Rectal smooth muscle tissue (tissue), 1 donor: ENCODE data around the gene ST6GALNAC6.
"Not testable (repeated sequence)": the region's sequence is repeated elsewhere in the genome, so short reads cannot be mapped to it uniquely, and the experiment has no call there.

Experiments used
- H3K27ac ChIP-seq: one replicate; pipeline ENCODE4 v1.7.0; 2013; ENCODE audit warnings: low read depth, low read length, inconsistent platforms
- H3K27me3 ChIP-seq: one replicate; pipeline ENCODE4 v1.7.0; 2013; ENCODE audit warnings: low read length; ENCODE audit not compliant: control insufficient read depth, insufficient read depth
- H3K36me3 ChIP-seq: one replicate; pipeline ENCODE4 v1.7.0; 2013; ENCODE audit warnings: low read length; ENCODE audit not compliant: control insufficient read depth, insufficient read depth
- H3K4me1 ChIP-seq: one replicate; pipeline ENCODE4 v1.7.0; 2013; ENCODE audit warnings: low read length; ENCODE audit not compliant: control insufficient read depth, insufficient read depth
- H3K4me3 ChIP-seq: one replicate; pipeline ENCODE4 v1.7.0; 2013; ENCODE audit warnings: low read length
- H3K9ac ChIP-seq: one replicate; pipeline ENCODE4 v1.7.0; 2013; ENCODE audit warnings: low read length

The ST6GALNAC6 gene

GRCh38 chr9:127892831-127893230, 6.6 kb downstream of the ST6GALNAC6 start:
- Histone ChIP-seq H3K27ac (no peak overlapping the region), H3K4me3 (no peak overlapping the region), H3K9ac (no peak overlapping the region), H3K27me3 (no peaks in the 10 kb centered on the region), H3K4me1 (peaks cover 10% of the 10 kb centered on the region), H3K36me3 (peaks cover 50% of the 10 kb centered on the region)

- peaks cover 57% of the 10 kb centered on the region for H3K36me3 ChIP-seq
- no peak overlapping the region for H3K4me3 ChIP-seq
- H3K27ac ChIP-seq, result no peak overlapping the region
- H3K27me3 ChIP-seq, result no peaks in the 10 kb centered on the region
- no peaks in the 10 kb centered on the region for H3K4me1 ChIP-seq
- H3K9ac ChIP-seq, result no peak overlapping the region
Measured at GRCh38 chr9:127890053-127890452, 9.3 kb downstream of the ST6GALNAC6 start.

- Histone ChIP-seq H3K9ac (no peak overlapping the region), H3K27ac (no peak overlapping the region), H3K27me3 (no peaks in the 10 kb centered on the region), H3K4me3 (no peak overlapping the region), H3K36me3 (peaks cover 35% of the 10 kb centered on the region), H3K4me1 (no peaks in the 10 kb centered on the region)
Measured at GRCh38 chr9:127887792-127888191, 11.6 kb downstream of the ST6GALNAC6 start.

- Histone ChIP-seq H3K9ac (no peak overlapping the region), H3K36me3 (peaks cover 33% of the 10 kb centered on the region)
Measured at GRCh38 chr9:127886401-127886972, 12.9 kb downstream of the ST6GALNAC6 start.

GRCh38 chr9:127885508-127886281, 13.7 kb downstream of the ST6GALNAC6 start:
- Histone ChIP-seq H3K27me3 (no peaks in the 10 kb centered on the region), H3K4me3 (no peak overlapping the region), H3K27ac (no peak overlapping the region), H3K36me3 (peaks cover 29% of the 10 kb centered on the region), H3K4me1 (no peaks in the 10 kb centered on the region), H3K9ac (no peak overlapping the region)

More at GRCh38 chr9:127886401-127886972, 12.9 kb downstream of the ST6GALNAC6 start:
- no peaks in the 10 kb centered on the region for H3K27me3 ChIP-seq
- no peaks in the 10 kb centered on the region for H3K4me1 ChIP-seq
- H3K4me3 ChIP-seq, result no peak overlapping the region
- H3K27ac ChIP-seq, result no peak overlapping the region

- no peak overlapping the region for H3K4me3 ChIP-seq
- no peaks in the 10 kb centered on the region for H3K27me3 ChIP-seq
- no peaks in the 10 kb centered on the region for H3K4me1 ChIP-seq
- no peak overlapping the region for H3K27ac ChIP-seq
- H3K36me3 ChIP-seq, result peaks cover 23% of the 10 kb centered on the region
- H3K9ac ChIP-seq, result no peak overlapping the region
Measured at GRCh38 chr9:127884976-127885490, 14.4 kb downstream of the ST6GALNAC6 start.

- no peaks in the 10 kb centered on the region for H3K4me1 ChIP-seq
- no peaks in the 10 kb centered on the region for H3K27me3 ChIP-seq
- no peak overlapping the region for H3K27ac ChIP-seq
- H3K4me3 ChIP-seq, result no peak overlapping the region
- H3K9ac ChIP-seq, result no peak overlapping the region
- peaks cover 22% of the 10 kb centered on the region for H3K36me3 ChIP-seq
Measured at GRCh38 chr9:127884427-127884911, 14.9 kb downstream of the ST6GALNAC6 start.

GRCh38 chr9:127883959-127884358, 15.4 kb downstream of the ST6GALNAC6 start:
- no peak overlapping the region for H3K4me3 ChIP-seq
- H3K27me3 ChIP-seq, result no peaks in the 10 kb centered on the region
- no peak overlapping the region for H3K27ac ChIP-seq
- no peaks in the 10 kb centered on the region for H3K4me1 ChIP-seq
- peaks cover 22% of the 10 kb centered on the region for H3K36me3 ChIP-seq
- no peak overlapping the region for H3K9ac ChIP-seq

GRCh38 chr9:127881715-127882114, 17.7 kb downstream of the ST6GALNAC6 start:
- not testable (repeated sequence) for H3K4me1 ChIP-seq, H3K27me3 ChIP-seq, H3K4me3 ChIP-seq, H3K9ac ChIP-seq, H3K36me3 ChIP-seq, H3K27ac ChIP-seq

GRCh38 chr9:127880143-127880542, 19.3 kb downstream of the ST6GALNAC6 start:
- Histone ChIP-seq H3K4me3 (no peak overlapping the region), H3K4me1 (peaks cover 19% of the 10 kb centered on the region), H3K9ac (no peak overlapping the region), H3K27ac (no peak overlapping the region), H3K27me3 (no peaks in the 10 kb centered on the region), H3K36me3 (no peaks in the 10 kb centered on the region)

- Histone ChIP-seq H3K36me3 (no peaks in the 10 kb centered on the region), H3K4me1 (peaks cover 28% of the 10 kb centered on the region), H3K9ac (no peak overlapping the region), H3K4me3 (no peak overlapping the region), H3K27me3 (no peaks in the 10 kb centered on the region), H3K27ac (no peak overlapping the region)
Measured at GRCh38 chr9:127878652-127879390, 20.6 kb downstream of the ST6GALNAC6 start.

- no peaks in the 10 kb centered on the region for H3K27me3 ChIP-seq
- peak overlapping the region; percentile 77 for H3K4me3 ChIP-seq
- peak overlapping the region; percentile 74 for H3K27ac ChIP-seq
- H3K9ac ChIP-seq, result peak overlapping the region; percentile 45
- H3K36me3 ChIP-seq, result no peaks in the 10 kb centered on the region
- H3K4me1 ChIP-seq, result peaks cover 32% of the 10 kb centered on the region
Measured at GRCh38 chr9:127878001-127878651, 21.3 kb downstream of the ST6GALNAC6 start.
